Thyroid gland (tissue), 4 donors: ENCODE measurements around the gene LTF. TPM values are rescaled to one million over a fixed set of nuclear protein-coding genes. Genes with fewer than 3 reads are reported as not detected.

Experiments
- DNase-seq, 2 donors: peaks; one replicate each; pipeline ENCODE4 v3.0.0-alpha.2; 2019
- H3K27ac ChIP-seq, 3 donors: fragments of 200-600 bp; sonication (generic); 1 replicate in 2 of 3; 2 replicates in 1 of 3; pipeline ENCODE4 v1.5.1; 2016 to 2019; ENCODE audit warnings: mild to moderate bottlenecking in 1 of 3, moderate library complexity in 1 of 3
- H3K27me3 ChIP-seq: fragments of 200-600 bp; sonication (generic); one replicate; pipeline ENCODE4 v1.5.1; 2019
- H3K36me3 ChIP-seq, 2 donors: fragments of 200-600 bp; sonication (generic); one replicate each; pipeline ENCODE4 v1.5.1; 2016 to 2019
- H3K4me1 ChIP-seq, 2 donors: fragments of 200-600 bp; sonication (generic); one replicate each; pipeline ENCODE4 v1.5.1; 2017 to 2019
- H3K4me3 ChIP-seq, 3 donors: fragments of 200-600 bp; sonication (generic); replicated peaks in 1 of 3; 1 replicate in 2 of 3; 2 replicates in 1 of 3; pipeline ENCODE4 v1.5.1; 2016; ENCODE audit warnings: mild to moderate bottlenecking in 1 of 3
- H3K9me3 ChIP-seq: fragments of 200-600 bp; sonication (generic); one replicate; pipeline ENCODE4 v1.5.1; 2017
- POLR2A ChIP-seq, 2 donors: fragments of 450-650 bp; IDR thresholded peaks; one replicate each; pipeline ENCODE4 v1.6.1; 2017; ENCODE audit warnings: antibody characterized with exemption in 2 of 2, mild to moderate bottlenecking in 2 of 2, moderate library complexity in 1 of 2
- WGBS, 2 donors: methylation state at CpG; one replicate each; pipeline ENCODE4 v1.1.5; 2017; 5-methylcytosine and 5-hydroxymethylcytosine counted together
- intact Hi-C: fragments of 100-400 bp; cut with DNase I; formaldehyde crosslinking; loops from one replicate; pipeline ENCODE4 v1.15.1; 2023
- total RNA-seq, 4 donors: library from RNA; depleted of rRNA; stranded (reverse); fragments of >200 nt; gene quantifications; one replicate each; pipeline ENCODE4 v1.2.3, GENCODE V29; 2016
- TF ChIP-seq, protein P1 (sequence below), 6 experiments: fragments of 200-600 bp in 3 of 6; fragments of 450-650 bp in 3 of 6; sonication (generic) in 3 of 6; IDR thresholded peaks; one replicate each; pipeline ENCODE4 v1.5.1; 2016 to 2019; ENCODE audit warnings: antibody characterized with exemption in 6 of 6, mild to moderate bottlenecking in 2 of 6, inconsistent platforms in 1 of 6, moderate library complexity in 1 of 6

LTF gene
- total RNA-seq, 4 donors from 2014 or later, result 6.3 to 48.6 (median 32.5) TPM

DNA sequence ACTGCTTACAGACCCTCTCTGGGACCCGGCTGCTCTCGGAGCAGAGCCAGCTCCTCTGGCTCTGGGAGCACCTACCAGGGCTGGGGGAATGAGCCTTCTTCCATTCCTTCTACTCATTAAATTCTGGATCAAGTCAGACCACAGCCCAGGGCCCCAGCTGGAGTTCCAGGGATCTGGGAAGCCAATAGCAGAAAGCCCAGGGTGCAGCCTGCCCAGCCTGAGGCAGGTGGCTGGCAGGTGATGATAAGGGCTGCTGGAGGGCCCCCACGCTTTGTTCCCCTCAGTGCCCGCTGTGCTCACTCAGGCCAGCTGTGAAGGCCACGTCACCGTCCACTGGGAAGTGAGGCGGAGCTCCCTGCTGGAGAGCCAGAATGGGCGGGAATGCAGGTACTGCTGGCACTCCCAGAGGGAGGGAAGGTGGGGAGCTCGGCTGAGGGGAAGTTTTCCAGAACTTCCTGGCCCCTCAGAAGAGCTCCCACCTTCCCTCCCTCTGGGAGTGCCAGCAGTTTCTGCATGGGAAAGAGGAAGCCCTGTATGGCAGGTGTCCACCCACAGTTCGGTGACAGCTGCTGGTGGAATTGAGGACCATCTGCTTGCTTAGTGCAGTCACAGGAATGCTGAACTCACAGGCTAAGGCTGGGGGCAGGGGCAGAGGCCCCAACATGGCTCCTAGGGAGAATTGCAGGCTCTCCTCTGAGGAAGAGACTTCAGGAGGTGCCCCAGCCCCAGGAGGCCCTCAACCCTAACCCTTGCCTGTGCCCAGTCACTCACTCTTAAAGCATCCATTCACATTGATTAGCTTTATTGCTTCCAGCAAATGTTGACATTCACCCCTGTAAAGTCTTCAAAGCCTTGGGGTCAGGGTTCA, 20.4 kb upstream of the LTF start:
- H3K4me1 ChIP-seq, result peaks cover 42 to 51% of the 10 kb centered on the region in 2 donors
- intact Hi-C loops, result no loop called here
- DNase-seq, result peak; percentile 97 to 98
- H3K4me3 ChIP-seq, result no peak overlapping the region
- H3K27me3 ChIP-seq, result no peaks in the 10 kb centered on the region
- 19 to 22% methylated on average over 8 to 10 of the region's 10 CpGs for WGBS, 2 donors
- peak in 1 of 2 donors; percentile 96 for TF ChIP-seq POLR2A (IDR thresholded peaks at IDR 0.05)
- TF ChIP-seq, protein P1, sequence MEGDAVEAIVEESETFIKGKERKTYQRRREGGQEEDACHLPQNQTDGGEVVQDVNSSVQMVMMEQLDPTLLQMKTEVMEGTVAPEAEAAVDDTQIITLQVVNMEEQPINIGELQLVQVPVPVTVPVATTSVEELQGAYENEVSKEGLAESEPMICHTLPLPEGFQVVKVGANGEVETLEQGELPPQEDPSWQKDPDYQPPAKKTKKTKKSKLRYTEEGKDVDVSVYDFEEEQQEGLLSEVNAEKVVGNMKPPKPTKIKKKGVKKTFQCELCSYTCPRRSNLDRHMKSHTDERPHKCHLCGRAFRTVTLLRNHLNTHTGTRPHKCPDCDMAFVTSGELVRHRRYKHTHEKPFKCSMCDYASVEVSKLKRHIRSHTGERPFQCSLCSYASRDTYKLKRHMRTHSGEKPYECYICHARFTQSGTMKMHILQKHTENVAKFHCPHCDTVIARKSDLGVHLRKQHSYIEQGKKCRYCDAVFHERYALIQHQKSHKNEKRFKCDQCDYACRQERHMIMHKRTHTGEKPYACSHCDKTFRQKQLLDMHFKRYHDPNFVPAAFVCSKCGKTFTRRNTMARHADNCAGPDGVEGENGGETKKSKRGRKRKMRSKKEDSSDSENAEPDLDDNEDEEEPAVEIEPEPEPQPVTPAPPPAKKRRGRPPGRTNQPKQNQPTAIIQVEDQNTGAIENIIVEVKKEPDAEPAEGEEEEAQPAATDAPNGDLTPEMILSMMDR (IDR thresholded peaks at IDR 0.05), result no peak
- H3K9me3 ChIP-seq, result no peaks in the 10 kb centered on the region
- no peaks in the 10 kb centered on the region for H3K36me3 ChIP-seq
- H3K27ac ChIP-seq, result peak overlapping the region; percentile 98 to 100 (median 99)

DNA sequence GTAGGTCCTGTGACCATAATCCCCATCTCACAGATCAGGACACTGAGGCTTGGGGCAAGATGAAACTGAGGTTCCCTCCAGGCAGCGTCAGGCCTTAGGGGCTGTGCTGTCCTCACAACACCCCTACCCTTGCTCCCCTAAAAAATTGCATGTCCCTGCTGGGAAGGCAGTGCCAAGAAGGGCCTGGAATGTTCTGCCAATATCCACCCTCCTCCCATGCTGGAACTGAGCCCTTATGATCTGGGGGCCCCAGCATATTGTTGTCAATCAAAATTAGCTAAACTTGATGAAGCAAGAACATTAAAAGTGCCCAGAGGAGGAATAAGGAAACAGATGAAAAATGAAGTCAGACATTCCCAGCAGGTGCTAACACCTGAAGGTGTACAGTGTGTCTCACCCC, 19.7 kb upstream of the LTF start:
- peaks cover 42 to 47% of the 10 kb centered on the region in 2 donors for H3K4me1 ChIP-seq
- 89 to 100% methylated on average over 1 of the region's 1 CpG for WGBS, 2 donors
- no peaks in the 10 kb centered on the region for H3K27me3 ChIP-seq
- no peaks in the 10 kb centered on the region for H3K9me3 ChIP-seq
- no peaks in the 10 kb centered on the region for H3K36me3 ChIP-seq
- peak overlapping the region; percentile 98 to 100 (median 99) for H3K27ac ChIP-seq
- TF ChIP-seq, protein P1 (IDR thresholded peaks at IDR 0.05), result no peak
- no peak for TF ChIP-seq POLR2A (IDR thresholded peaks at IDR 0.05)
- no peak overlapping the region for H3K4me3 ChIP-seq
- DNase-seq, result no peak
- intact Hi-C loops, result no loop called here

DNA sequence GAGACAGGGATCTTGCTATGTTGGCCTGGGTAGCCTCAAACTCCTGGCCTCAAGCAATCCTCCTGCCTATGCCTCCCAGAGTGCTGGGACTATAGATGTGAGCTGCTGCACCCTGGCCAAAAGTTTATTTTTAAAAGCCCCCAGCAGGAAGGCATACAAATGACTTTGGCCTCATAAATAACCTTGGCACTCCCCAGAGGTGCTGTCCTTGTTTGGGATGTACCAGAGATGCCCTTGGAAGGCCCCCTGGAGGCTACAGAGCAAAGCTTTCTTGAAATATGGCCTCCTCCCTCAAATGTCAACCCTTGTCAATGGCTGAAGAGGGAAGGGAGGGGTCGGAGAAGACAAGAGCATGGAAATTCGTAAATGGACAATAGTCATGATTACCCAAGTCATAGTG, 19.1 kb upstream of the LTF start:
- intact Hi-C loops, result no loop called here
- Histone ChIP-seq H3K4me1 (peaks cover 38 to 41% of the 10 kb centered on the region in 2 donors), H3K36me3 (no peaks in the 10 kb centered on the region), H3K27me3 (no peaks in the 10 kb centered on the region), H3K27ac (peak overlapping the region; percentile 98 to 100 (median 99)), H3K9me3 (no peaks in the 10 kb centered on the region), H3K4me3 (no peak overlapping the region)
- TF ChIP-seq POLR2A (IDR thresholded peaks at IDR 0.05), result no peak
- TF ChIP-seq, protein P1 (IDR thresholded peaks at IDR 0.05), result no peak
- no peak for DNase-seq
- WGBS, 2 donors, result 93 to 96% methylated on average over 2 of the region's 2 CpGs

DNA sequence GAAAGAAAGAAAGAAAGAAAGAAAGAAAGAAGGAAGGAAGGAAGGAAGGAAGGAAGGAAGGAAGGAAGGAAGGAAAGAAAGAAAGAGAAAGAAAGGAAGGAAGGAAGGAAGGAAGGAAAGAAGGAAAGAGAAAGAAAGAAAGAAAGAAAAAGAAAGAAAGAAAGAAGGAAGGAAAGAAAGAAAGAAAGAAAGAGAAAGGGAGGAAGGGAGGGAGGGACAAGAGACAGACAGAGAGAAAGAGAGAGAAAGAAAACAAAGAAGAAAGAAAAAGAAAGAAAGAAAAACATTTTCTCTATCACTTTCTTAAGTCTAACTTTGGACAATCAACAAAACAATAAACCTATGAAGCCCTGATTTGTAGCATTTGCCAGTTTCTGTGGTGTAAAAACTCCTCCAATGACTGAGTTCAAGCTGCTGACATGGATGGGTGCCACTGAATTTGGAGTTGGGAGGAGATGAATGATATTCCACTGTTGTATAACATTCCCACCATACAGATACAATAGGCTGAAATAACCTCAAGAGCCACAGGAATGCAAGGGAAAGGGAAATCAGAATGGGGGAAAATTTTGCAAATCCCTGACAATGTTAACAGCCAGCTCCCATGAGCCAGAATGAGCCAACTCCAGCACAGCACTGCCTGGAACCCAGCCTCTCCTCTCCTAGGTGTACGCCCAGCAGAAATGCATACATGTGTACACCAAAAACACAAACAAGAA, 18.1 kb upstream of the LTF start:
- peaks cover 36 to 38% of the 10 kb centered on the region in 2 donors for H3K4me1 ChIP-seq
- DNase-seq, result no peak
- intact Hi-C loops, result no loop called here
- H3K36me3 ChIP-seq, result no peaks in the 10 kb centered on the region
- TF ChIP-seq, protein P1 (IDR thresholded peaks at IDR 0.05), result no peak
- no peak for TF ChIP-seq POLR2A (IDR thresholded peaks at IDR 0.05)
- no peaks in the 10 kb centered on the region for H3K27me3 ChIP-seq
- no peaks in the 10 kb centered on the region for H3K9me3 ChIP-seq
- H3K27ac ChIP-seq, result peak overlapping the region; percentile 98 to 100 (median 99)
- H3K4me3 ChIP-seq, result no peak overlapping the region
- WGBS, 2 donors, result 83 to 95% methylated on average over 1 of the region's 1 CpG

DNA sequence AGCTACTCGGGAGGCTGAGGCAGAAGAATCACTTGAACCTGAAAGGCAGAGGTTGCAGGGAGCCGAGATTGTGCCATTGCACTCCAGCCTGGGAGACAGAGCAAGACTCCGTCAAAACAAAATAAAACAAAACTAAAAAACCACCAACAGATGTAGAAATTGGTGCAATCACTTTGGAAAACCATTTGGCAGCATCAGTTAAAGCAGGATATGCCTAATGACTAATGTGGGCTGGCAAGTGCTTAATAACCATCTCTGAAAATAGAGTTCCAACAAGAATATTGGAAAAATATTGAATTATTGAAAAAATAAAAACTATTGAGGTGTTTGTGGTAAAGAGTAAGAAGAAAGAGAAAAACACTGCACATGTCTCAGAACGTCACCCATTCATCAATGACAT, 16.9 kb upstream of the LTF start:
- intact Hi-C loops, result no loop called here

More for the DNA sequence above, 16.9 kb upstream of the LTF start:
- H3K9me3 ChIP-seq, result no peaks in the 10 kb centered on the region
- peaks cover 31 to 32% of the 10 kb centered on the region in 2 donors for H3K4me1 ChIP-seq
- WGBS, 2 donors, result 94 to 97% methylated on average over 4 of the region's 4 CpGs
- no peak for DNase-seq
- no peaks in the 10 kb centered on the region for H3K27me3 ChIP-seq
- no peaks in the 10 kb centered on the region for H3K36me3 ChIP-seq
- TF ChIP-seq, protein P1 (IDR thresholded peaks at IDR 0.05), result no peak
- no peak for TF ChIP-seq POLR2A (IDR thresholded peaks at IDR 0.05)
- H3K4me3 ChIP-seq, result no peak overlapping the region
- no peak overlapping the region for H3K27ac ChIP-seq
